DMS153 treated with DMSO at 0.1 percent for 48 hours (cell line): ENCODE data around the gene TNFRSF6B.

Experiments used
- DNase-seq: peaks from one replicate; lab custom pipeline; 2025; ENCODE audit not compliant: unreplicated experiment; lab: John Stamatoyannopoulos, UW

TNFRSF6B gene

GRCh38 chr20:63695424-63696305 is 787 bp upstream of the TNFRSF6B start:
- DNase-seq, result no peak

DNA sequence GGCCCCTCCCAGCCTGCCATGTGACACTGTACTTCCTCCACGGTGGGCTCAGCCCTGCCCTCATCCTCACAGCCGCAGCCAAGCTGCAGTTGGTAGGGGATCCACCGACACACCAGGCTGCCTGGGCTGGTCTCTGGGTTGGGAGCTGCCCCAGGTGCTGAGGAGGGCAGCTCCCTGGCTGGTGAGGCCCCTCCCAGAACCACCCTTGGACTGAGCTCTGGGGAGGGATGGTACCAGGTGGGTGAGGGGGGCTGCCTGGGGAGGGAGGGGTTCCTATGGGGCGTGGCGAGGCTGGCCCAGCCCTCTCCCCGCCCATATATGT is 185 bp upstream of the TNFRSF6B start:
- DNase-seq, result no peak

GRCh38 chr20:63697357-63697867 is 960 bp downstream of the TNFRSF6B start:
- no peak for DNase-seq

- DNase-seq, result no peak
Measured at GRCh38 chr20:63697868-63698545, 1.6 kb downstream of the TNFRSF6B start.

DNA sequence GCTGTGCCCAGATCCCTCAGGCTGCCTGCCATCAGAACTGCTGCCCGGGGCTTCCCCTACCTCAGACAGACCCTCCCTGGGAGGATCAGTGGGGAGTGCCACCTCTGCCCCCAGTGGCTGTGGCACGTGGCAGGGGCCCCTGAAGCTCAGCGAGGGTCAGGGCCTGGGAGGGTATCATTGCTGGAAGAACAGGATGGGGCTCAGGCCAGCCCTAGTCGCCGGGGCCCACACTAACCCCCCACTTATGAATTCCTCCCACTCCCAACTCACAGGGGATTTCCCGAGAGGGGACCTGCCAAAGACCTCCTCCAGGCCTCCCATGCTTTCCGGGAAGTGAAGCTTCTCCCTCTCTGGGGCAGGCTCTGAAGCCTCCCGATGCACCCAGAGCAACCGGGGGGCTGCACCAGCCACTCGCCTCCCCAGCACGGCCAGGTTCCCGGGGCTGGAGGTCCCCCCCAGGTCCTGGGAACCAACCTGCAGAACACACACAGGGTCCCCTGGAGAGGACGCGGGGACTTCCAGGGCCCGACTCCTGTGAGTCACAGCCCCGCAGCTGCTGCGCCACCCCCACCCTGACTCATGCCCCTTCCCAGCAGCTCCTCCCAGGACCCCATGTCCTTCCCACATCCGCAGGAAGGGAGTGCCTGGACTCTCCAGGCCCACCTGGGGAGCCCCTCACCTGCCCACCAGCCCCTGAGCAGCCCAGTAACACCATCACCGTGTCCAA is 2.5 kb downstream of the TNFRSF6B start:
- no peak for DNase-seq

DNA sequence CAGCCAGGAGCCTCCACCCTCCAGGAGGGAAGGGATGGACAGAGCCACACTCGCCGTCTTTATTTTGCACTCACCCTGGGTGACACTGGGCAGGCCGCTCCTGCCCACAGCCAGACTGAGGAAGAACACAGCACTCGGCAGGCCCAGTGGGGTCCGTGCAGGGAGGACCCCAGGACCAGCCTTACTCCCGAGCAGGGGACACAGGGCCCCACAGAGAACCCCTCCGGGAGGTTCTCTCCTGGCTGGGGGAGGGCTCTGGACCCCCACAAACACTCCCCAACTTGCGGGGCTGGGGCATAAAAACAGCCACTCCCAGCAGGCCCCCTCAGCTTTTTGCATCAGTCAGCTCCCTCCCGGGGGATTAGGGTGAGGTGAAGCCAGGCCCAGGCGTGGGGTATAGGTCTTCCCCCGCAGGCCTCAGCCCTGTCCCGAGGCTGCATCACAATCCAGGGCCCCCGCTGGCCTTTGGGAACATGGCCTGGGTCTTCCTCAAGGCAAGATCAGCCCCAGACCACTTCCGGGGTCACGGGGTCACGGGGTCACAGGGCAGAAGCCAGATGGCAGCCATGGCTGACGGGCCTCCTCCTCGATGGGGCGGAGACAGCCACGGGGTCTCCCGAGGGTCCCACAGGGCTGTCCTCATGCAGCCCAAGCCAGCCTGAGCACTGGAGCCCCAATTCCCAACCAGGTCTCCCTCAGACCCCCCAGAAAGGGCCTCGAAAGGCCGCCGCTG is 3.2 kb downstream of the TNFRSF6B start:
- DNase-seq, result no peak

GRCh38 chr20:63700199-63701050 is 4.0 kb downstream of the TNFRSF6B start:
- no peak for DNase-seq

DNA sequence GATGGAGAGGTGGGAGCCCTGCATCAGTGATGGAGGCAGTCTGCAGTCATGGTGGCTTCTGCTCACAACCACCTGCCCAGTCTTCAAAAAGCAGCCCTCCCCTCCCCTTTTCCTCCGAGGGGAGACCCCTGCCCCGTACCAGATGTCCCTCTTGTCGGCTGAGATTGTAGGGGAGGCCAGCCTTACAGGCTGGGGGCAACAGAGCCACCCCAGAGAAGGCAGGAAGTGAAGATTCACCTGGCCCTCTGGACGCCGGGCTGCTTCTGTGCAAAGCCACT is 4.5 kb downstream of the TNFRSF6B start:
- DNase-seq, result no peak

GRCh38 chr20:63701329-63702035 is 5.0 kb downstream of the TNFRSF6B start:
- DNase-seq, result no peak

GRCh38 chr20:63702036-63702665 is 5.7 kb downstream of the TNFRSF6B start:
- DNase-seq, result no peak

GRCh38 chr20:63702751-63703470 is 6.5 kb downstream of the TNFRSF6B start:
- DNase-seq, result no peak

DNA sequence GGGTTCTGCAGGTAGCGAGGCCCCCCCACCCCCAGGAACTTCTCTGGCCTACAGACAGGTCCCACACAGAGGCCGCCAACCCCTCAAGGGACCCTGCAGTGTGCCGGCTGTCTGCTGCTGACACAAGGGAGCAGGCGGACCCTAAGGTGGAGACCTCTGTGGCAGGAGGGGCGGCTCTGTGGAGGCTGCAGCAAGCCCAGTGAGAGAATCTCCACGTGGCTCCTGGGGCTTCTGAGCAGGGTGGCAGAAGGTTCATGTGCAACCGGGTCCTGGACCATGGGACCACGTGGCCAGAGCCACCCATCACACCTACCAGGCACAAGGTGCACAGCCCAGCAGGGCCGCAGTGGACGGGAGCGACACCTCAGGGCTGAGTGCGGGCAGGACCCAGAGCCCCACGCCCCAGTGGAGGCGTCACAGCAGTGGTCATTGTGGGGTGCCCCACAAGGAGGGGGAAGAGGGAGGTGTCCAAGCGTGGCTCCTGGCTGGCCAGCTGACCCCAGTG is 7.1 kb downstream of the TNFRSF6B start:
- no peak for DNase-seq

GRCh38 chr20:63703976-63704748 is 7.7 kb downstream of the TNFRSF6B start:
- no peak for DNase-seq

- no peak for DNase-seq
Measured at GRCh38 chr20:63704749-63705117, 8.3 kb downstream of the TNFRSF6B start.

- DNase-seq, result no peak
Measured at GRCh38 chr20:63705232-63706026, 9.0 kb downstream of the TNFRSF6B start.

- no peak for DNase-seq
Measured at GRCh38 chr20:63706027-63706695, 9.7 kb downstream of the TNFRSF6B start.
